ENCODE results near the gene NAPSA.

Gene NAPSA

GRCh38 chr19:50384685-50385535 is 19.5 kb upstream of the NAPSA start:
- no peak for DNase-seq (ENCODE audit: low read depth in 3 of 3)

GRCh38 chr19:50383852-50384684 is 18.6 kb upstream of the NAPSA start, which contains the start of gene POLD1:
TSS of gene POLD1 (plus strand) at chr19:50384347. CDS start at chr19:50398852, 14,505 bp downstream.
- DNase-seq (ENCODE audit: low read depth in 3 of 3): peak; percentile 98 to 99 (median 98)

GRCh38 chr19:50383001-50383851 is 17.8 kb upstream of the NAPSA start:
- DNase-seq (ENCODE audit: low read depth in 3 of 3): no peak

- no peak for DNase-seq (ENCODE audit: low read depth in 3 of 3)
Observed at GRCh38 chr19:50381881-50382729, 16.7 kb upstream of the NAPSA start.

- DNase-seq (ENCODE audit: low read depth in 3 of 3): no peak
Observed at GRCh38 chr19:50380751-50381151, 15.3 kb upstream of the NAPSA start.

- no peak for DNase-seq (ENCODE audit: low read depth in 3 of 3)
Observed at GRCh38 chr19:50380137-50380536, 14.7 kb upstream of the NAPSA start.

GRCh38 chr19:50379602-50380001 is 14.2 kb upstream of the NAPSA start:
- DNase-seq (ENCODE audit: low read depth in 3 of 3): no peak

GRCh38 chr19:50378863-50379236 is 13.4 kb upstream of the NAPSA start:
- DNase-seq (ENCODE audit: low read depth in 3 of 3): no peak

GRCh38 chr19:50378169-50378862 is 12.9 kb upstream of the NAPSA start:
- DNase-seq (ENCODE audit: low read depth in 3 of 3): no peak

GRCh38 chr19:50377517-50377916 is 12.1 kb upstream of the NAPSA start:
- DNase-seq (ENCODE audit: low read depth in 3 of 3): no peak

GRCh38 chr19:50377051-50377461 is 11.6 kb upstream of the NAPSA start:
- DNase-seq (ENCODE audit: low read depth in 3 of 3): peak in 2 of 3 donors; percentile 30 to 66

GRCh38 chr19:50376166-50377050 is 11.0 kb upstream of the NAPSA start, which contains the start of gene NR1H2:
TSS of gene NR1H2 (plus strand) at chr19:50376457. CDS start at chr19:50377606, 1,149 bp downstream.
- peak; percentile 90 to 96 (median 92) for DNase-seq (ENCODE audit: low read depth in 3 of 3)

- no peak for DNase-seq (ENCODE audit: low read depth in 3 of 3)
Observed at GRCh38 chr19:50371914-50372475, 6.6 kb upstream of the NAPSA start.

GRCh38 chr19:50368649-50369570 is 3.5 kb upstream of the NAPSA start:
- peak; percentile 58 to 65 (median 62) for DNase-seq (ENCODE audit: low read depth in 3 of 3)

GRCh38 chr19:50362656-50363424 is 2.6 kb downstream of the NAPSA start:
- peak in 1 of 3 donors; percentile 58 for DNase-seq (ENCODE audit: low read depth in 3 of 3)

- no peak for DNase-seq (ENCODE audit: low read depth in 3 of 3)
Observed at GRCh38 chr19:50362030-50362412, 3.4 kb downstream of the NAPSA start.

Measured in stimulated activated CD4-positive, alpha-beta T cell treated with anti-CD3 and anti-CD28 coated beads, TNF-alpha, amount 100 ng/mL, for 48 hours (primary cell).